Thyroid gland (tissue), 4 donors: Measurements from ENCODE around the gene CCDC50.

Experiments used
- CTCF ChIP-seq, 6 experiments: fragments of 200-600 bp in 3 of 6; fragments of 450-650 bp in 3 of 6; sonication (generic) in 3 of 6; IDR thresholded peaks; one replicate each; pipeline ENCODE4 v1.5.1; 2016 to 2019; ENCODE audit warnings: antibody characterized with exemption in 6 of 6, mild to moderate bottlenecking in 2 of 6, inconsistent platforms in 1 of 6, moderate library complexity in 1 of 6
- POLR2A ChIP-seq, 2 donors: fragments of 450-650 bp; IDR thresholded peaks; one replicate each; pipeline ENCODE4 v1.6.1; 2017; ENCODE audit warnings: antibody characterized with exemption in 2 of 2, mild to moderate bottlenecking in 2 of 2, moderate library complexity in 1 of 2

GRCh38 chr3:191409791-191410359 is 80.7 kb downstream of the CCDC50 start:
- TF ChIP-seq CTCF (IDR thresholded peaks at IDR 0.05): no peak
- no peak for TF ChIP-seq POLR2A (IDR thresholded peaks at IDR 0.05)
